Hepatic stellate cell (primary cell): ENCODE data around the gene MYCL.
A peak's percentile ranks its signal among the peaks of the same experiment; 100 is the strongest.

Experiments used
- DNase-seq: peaks from one replicate; pipeline ENCODE4 v3.0.0; 2011; ENCODE audit warnings: low spot score

Gene MYCL, protein sequence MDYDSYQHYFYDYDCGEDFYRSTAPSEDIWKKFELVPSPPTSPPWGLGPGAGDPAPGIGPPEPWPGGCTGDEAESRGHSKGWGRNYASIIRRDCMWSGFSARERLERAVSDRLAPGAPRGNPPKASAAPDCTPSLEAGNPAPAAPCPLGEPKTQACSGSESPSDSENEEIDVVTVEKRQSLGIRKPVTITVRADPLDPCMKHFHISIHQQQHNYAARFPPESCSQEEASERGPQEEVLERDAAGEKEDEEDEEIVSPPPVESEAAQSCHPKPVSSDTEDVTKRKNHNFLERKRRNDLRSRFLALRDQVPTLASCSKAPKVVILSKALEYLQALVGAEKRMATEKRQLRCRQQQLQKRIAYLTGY

DNA sequence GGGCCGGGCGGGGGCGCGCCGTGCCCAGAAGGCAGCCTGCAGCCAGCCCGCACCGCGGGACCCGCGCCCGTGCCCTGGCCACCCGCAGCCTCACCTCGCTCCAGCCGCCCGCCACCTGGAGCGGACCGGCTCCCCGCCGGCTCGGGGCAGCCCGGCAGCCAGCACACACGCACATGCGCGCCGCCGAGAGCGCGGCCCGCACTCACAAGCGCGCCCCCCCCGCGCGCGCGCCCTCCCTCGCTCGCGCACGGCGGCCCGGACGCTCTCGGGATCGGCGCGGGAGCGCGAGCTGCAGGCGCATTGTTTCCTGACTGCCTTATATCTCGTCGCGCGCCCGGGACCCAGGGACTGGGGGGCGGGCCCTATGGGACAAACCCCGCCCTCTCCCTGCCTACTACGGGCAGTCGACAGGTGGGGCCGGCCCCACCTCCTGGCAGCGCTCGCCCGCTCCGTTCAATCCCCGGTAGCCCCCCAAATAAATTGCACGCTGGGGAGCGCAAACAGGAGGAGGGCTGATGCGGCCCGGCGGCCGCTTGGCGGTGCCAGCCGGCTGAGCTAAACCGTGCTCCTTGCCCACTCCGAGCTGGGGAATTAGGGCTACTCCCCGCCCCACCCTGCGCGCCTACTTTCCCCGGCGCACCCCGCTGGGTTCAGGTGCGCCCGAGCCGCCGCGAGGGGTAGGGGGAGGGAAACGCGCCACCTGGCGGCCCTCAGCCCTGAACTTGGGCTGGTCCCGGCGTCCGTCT, at the start of gene MYCL:
TSS of gene MYCL (minus strand) at position 204 of the 746 bp plus-strand sequence. CDS start 483 bp downstream, outside the sequence.
- DNase-seq = peak; percentile 60

DNA sequence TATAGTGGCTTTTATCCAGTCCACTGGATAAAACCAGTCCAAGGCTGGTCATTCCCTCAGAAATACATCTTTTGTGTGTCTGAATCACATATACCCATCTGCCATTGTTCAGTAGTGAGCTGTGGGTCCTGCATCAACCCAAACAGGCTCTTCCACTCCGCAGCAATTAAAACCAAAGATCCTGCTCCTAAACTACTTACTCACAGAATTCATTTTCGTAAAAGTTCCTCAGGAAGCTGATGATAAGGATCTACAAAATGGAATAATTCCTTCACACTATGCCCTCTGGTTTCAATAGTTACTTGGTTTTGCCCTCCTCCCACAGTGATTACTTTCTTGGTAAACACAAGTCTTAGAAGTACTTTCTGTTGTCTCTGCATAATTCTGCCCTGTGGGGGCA, 48.2 kb upstream of the MYCL start:
- no peak for DNase-seq

GRCh38 chr1:39947260-39947659, 45.5 kb upstream of the MYCL start:
- no peak for DNase-seq

- no peak for DNase-seq
These were observed 44.5 kb upstream of the MYCL start for GRCh38 chr1:39946216-39946615.

GRCh38 chr1:39944410-39945112, 42.8 kb upstream of the MYCL start:
- no peak for DNase-seq

DNA sequence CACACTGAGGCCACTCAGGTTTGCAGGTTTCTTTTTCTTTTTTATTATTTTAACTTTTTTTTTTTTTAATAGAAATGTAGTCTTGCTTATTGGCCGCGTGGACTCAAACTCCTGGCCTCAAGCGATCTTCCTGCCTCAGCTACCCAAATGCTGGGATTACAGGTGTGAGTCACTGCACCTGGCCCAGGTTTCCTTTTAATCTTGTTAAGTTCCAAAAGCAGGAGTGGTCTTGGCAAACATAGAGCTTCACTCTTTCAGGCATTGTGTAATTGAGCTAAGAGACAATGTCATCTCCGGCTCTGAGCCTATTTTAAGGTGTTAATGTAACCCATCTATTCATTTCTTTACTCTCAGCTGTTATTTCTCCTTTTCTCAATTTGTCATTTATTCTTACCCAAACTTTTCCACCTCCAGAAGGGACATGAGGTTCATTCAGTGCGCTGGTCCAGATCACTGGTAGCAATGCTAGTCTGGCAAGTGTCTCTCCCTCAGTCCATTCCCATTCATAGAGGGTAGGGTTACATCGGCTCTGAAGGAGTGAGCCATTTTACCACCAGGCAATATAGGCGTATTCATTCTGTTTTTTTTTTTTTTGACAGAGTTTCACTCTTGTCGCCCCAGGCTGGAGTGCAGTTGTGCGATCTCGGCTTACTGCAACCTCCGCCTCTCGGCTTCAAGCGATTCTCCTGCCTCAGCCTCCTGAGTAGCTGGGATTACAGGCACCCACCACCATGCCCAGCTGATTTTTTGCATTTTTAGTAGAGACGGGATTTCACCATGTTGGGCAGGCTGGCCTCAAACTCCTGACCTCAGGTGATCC, 42.0 kb upstream of the MYCL start:
- DNase-seq = no peak

- DNase-seq = no peak
These were observed 39.5 kb upstream of the MYCL start for GRCh38 chr1:39940980-39941871.

- DNase-seq = no peak
These were observed 38.5 kb upstream of the MYCL start for GRCh38 chr1:39940253-39940652.

GRCh38 chr1:39938856-39939255, 37.1 kb upstream of the MYCL start:
- DNase-seq = no peak

- DNase-seq = no peak
These were observed 35.2 kb upstream of the MYCL start for GRCh38 chr1:39936724-39937491.

DNA sequence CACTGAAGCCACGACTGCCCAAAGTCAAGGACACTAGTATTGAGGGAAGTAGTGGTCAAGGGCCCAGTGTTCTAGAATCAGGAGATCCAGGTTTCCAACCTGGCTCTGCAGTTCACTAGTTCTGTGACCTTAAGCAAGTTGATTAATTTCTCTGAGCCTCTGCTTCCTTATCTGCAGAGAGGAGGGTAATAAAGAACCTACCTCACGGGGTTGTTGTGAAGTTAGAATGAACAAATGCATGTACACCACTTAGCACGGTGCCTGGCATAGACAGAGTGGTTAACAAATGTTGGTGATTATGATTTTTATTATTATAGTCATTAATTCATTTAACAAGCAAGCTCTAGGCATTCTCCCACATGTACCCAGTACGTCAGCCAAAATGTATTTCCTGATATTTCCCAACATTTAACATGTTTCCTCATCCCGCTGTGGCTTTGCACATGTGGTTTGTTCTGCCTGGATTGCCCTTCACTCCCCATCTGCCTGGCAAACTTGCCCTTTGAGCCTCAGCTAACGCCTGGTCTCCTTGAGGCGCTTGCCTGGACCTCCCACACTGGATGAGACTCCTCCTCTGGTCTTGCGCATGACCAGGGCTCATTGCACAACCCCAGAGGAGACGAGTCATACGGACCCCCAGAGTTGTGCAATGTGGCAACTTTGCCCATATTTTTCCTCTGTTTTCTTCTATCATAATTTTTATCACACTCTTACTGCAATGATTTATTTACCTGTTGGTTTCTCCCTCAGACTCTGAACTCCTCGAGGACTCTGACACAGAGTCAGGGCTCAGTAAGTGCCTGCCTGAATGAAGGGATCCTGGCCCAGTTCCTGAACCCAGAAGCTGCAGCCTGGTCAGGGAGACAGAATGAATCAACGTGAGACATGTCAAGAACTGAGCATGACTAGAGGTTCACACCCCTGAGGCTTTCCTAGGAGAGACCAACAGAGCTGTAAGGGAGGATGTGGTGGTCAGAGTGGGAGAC, 32.5 kb upstream of the MYCL start:
- peak; percentile 50 for DNase-seq

- DNase-seq = no peak
These were observed 27.3 kb upstream of the MYCL start for GRCh38 chr1:39928809-39929587.

GRCh38 chr1:39927538-39927937, 25.8 kb upstream of the MYCL start:
- no peak for DNase-seq

DNA sequence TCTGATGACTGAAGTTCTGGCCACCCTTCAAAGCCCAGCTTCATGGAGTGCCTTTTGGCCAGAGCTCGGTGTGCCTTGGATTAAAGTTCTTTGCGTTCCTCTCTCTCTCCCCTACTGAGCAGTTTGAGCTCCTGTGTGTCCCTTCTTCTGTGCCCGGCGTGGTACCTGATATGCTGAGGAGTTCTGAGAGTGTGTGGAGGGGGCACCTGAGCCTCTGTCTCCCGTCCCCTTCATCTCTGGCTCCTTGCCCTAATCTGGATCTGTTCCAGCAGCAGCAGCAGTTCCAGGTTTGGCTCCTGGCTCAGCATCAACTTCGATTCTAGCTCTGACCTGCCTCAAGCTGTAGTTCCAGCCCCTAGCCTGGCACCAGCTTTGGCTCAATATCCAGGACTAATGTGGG, 25.1 kb upstream of the MYCL start:
- DNase-seq = no peak

DNA sequence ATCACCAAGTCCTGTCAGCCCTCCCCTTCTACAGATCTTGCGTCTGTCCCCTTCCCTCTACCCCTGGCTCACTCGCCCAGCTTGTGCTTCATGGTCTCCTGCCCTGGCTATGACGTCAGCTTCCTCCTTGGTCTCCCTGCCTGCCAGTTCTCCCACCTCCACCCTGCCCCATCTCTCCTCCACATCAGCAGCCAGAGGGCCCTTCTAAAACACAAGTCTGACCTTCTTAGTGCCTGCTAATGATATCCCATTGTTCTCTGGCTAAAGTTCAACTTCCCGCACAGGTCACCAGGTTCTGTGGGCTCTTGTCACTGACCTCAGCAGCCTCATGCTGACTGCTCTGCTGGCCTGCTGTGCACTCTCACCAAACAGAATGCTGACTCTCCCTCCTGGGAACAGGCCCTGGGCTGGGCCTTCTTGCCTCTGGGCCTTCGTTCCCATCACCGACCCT, 24.7 kb upstream of the MYCL start:
- no peak for DNase-seq

DNA sequence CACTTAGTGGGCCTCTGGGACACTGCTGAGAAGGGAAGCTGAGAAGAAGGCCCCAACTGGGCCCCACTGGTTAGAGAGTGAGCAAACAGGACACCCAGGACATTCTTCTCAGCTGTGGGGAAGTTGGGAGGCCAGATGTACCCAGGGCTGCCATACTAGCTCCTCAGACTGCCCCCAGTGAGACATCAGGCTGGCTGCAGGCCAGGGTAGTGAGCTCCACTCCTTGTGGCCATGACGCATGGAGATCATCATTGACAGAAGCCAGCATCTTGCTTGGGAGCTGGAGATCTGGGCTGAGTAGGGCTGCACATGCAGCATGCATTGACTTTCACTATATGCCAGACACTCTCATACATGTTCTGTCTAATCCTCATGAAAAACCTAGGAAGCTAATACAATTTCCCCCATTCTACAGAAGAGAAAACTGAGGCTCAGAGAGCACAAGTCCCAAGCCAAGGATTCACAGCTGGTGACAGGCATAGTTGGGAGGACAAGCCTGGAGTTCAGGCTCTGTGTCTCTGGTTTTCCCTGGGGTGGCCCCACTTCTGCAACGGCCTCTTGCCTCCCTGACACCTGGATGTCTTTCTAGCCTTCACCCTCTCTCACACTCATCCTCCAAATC, 24.1 kb upstream of the MYCL start:
- DNase-seq = no peak

GRCh38 chr1:39922251-39922688, 20.6 kb upstream of the MYCL start:
- DNase-seq = no peak
